Muscle layer of duodenum (tissue), 2 donors: ENCODE measurements around the gene PHF13.
"Not testable (repeated sequence)": the region's sequence is repeated elsewhere in the genome, so short reads cannot be mapped to it uniquely, and the experiment has no call there.

Experiments used
- H3K27ac ChIP-seq: one replicate; pipeline ENCODE4 v1.7.0; 2013; ENCODE audit warnings: mild to moderate bottlenecking, low read length
- H3K27me3 ChIP-seq: one replicate; pipeline ENCODE4 v1.7.0; 2013; ENCODE audit warnings: low read depth, mild to moderate bottlenecking, control low read depth, low read length
- H3K36me3 ChIP-seq, 2 donors: one replicate each; pipeline ENCODE4 v1.7.0; 2013; ENCODE audit warnings: low read length in 2 of 2, control low read depth in 1 of 2, mild to moderate bottlenecking in 1 of 2; ENCODE audit not compliant: insufficient read depth in 2 of 2, control insufficient read depth in 1 of 2
- H3K4me1 ChIP-seq, 2 donors: one replicate each; pipeline ENCODE4 v1.7.0; 2013; ENCODE audit warnings: low read length in 2 of 2, mild to moderate bottlenecking in 2 of 2, control low read depth in 1 of 2, moderate library complexity in 1 of 2; ENCODE audit not compliant: insufficient read depth in 2 of 2, control insufficient read depth in 1 of 2
- H3K4me3 ChIP-seq, 2 donors: one replicate each; pipeline ENCODE4 v1.7.0; 2013; ENCODE audit warnings: low read length in 2 of 2, low read depth in 1 of 2, mild to moderate bottlenecking in 1 of 2
- H3K9me3 ChIP-seq, 2 donors: one replicate each; pipeline ENCODE4 v1.7.0; 2013; ENCODE audit warnings: low read length in 2 of 2, control low read depth in 1 of 2, mild to moderate bottlenecking in 1 of 2; ENCODE audit not compliant: control insufficient read depth in 1 of 2
- donor health status: healthy.

PHF13 gene

DNA sequence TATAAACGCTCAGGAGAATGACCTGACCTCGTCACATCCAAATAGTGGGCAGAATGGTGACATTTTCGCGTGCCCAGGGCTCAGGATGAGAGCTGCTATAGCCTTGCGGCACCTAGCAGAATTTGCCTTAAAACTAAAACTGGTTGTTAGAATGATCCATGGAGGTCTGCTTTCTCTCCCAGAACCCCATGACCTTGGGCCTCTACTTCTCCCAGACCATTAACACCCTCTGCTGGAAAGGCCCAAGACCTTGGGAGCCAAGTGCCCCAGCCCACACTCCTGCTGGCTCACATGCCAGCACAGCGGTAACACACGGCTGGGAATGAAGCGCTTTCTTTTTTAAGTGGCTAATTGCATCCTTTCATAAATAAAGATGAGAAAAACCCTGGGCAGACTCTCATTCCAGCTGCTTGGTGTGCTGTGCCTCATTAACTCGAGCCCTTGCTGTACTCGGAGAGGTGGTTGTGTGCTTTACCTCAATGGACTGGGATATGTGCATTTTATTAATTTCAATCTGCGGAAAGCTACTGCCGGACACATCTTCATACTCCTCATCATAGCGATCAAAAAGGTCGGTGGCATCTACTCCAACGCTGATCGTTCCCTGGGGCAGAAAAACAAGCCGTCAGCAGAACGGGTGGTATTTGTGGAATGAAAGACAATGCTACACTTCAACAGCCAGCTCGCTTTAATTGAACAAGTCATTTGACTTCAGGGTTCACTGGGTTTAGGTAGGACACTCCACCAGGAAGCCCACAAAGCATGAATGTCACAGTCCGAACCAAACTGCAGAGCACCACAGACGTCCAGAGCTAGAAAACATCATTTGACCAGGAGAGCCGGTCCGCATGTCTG lies 40.1 kb downstream of the PHF13 start:
- Histone ChIP-seq H3K4me3 (no peak overlapping the region), H3K9me3 (no peaks in the 10 kb centered on the region), H3K27ac (no peak overlapping the region), H3K36me3 (peaks cover 35 to 39% of the 10 kb centered on the region in 2 donors), H3K4me1 (no peaks in the 10 kb centered on the region), H3K27me3 (no peaks in the 10 kb centered on the region)

DNA sequence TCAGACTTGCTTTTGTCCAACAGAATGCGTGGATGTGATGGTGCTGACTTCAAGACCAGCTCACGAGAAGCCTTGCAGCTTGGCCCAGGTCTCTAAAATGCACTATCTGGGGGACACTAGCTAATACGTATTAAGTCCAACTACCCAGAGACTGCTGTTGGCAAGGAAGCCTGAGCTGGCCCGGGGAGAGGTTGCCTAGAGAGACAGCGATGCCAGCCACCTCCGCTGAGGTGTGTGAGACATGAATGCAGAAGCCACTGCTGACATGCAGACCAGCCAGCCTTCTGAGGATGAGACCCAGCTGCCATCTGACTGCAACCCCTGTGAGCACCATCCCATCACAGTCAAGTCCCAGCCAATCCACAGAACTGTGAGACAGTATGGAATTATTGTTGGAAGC lies 43.6 kb downstream of the PHF13 start:
- Histone ChIP-seq H3K4me1 (no peaks in the 10 kb centered on the region), H3K27me3 (no peaks in the 10 kb centered on the region), H3K36me3 (peaks cover 16 to 27% of the 10 kb centered on the region in 2 donors), H3K27ac (no peak overlapping the region), H3K9me3 (no peaks in the 10 kb centered on the region), H3K4me3 (no peak overlapping the region)

- Histone ChIP-seq H3K36me3 (peaks cover 4 to 16% of the 10 kb centered on the region in 2 donors), H3K27ac (no peak overlapping the region), H3K9me3 (no peaks in the 10 kb centered on the region), H3K4me1 (no peaks in the 10 kb centered on the region), H3K4me3 (no peak overlapping the region), H3K27me3 (no peaks in the 10 kb centered on the region)
Observed at GRCh38 chr1:6658359-6659060, 45.0 kb downstream of the PHF13 start.

DNA sequence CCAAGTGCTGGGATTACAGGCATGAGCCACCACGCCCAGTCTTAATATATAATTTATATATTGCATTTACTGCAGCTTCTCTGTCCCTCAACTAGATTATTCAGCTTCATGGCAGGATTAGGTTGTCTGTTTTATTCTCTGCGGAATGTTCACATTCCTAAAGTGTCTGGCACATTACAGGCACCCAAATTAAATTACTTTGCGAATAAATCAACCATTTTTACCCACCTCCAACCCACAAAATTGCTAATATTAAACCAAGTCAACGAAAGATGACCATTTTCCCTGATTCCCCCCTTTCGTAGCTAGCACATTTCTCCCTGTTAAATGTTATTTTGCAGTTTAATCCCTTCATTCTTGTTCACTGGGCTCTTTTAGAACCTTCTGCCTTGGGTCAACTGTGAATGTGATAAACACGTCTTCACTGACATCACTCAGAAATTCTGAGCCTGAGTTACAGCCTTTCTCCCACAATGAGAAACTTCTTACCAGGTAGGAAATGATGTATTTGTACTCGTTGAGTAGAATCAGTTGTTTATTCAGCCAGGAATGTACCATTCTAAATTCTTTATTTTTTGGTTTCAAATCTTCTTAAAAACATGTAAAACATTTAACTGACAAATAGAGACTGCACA lies 47.0 kb downstream of the PHF13 start:
- H3K36me3 ChIP-seq, result peaks cover 8 to 18% of the 10 kb centered on the region in 2 donors
- H3K4me3 ChIP-seq, result no peak overlapping the region
- no peaks in the 10 kb centered on the region for H3K27me3 ChIP-seq
- no peaks in the 10 kb centered on the region for H3K9me3 ChIP-seq
- H3K27ac ChIP-seq, result no peak overlapping the region
- no peaks in the 10 kb centered on the region for H3K4me1 ChIP-seq

DNA sequence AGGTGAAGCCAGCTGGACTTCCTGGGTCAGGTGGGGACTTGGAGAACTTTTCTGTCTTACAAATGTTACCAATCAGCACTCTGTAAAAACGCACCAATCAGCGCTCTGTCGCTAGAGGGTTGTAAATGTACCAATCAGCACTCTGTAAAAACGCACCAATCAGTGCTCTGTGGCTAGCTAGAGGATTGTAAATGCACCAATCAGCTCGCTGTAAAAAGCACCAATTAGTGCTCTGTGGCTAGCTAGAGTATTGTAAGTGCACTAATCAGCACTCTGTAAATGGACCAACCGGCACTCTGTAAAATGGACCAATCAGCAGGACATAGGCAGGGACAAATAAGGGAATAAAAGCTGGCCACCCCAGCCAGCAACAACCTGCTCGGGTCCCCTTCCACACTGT lies 48.9 kb downstream of the PHF13 start:
- H3K27me3 ChIP-seq, H3K4me1 ChIP-seq, H3K27ac ChIP-seq, H3K9me3 ChIP-seq, H3K4me3 ChIP-seq: not testable (repeated sequence)
- peaks cover 25 to 36% of the 10 kb centered on the region in 2 donors for H3K36me3 ChIP-seq

GRCh38 chr1:6666696-6667095 lies 53.2 kb downstream of the PHF13 start:
- Histone ChIP-seq H3K27me3 (no peaks in the 10 kb centered on the region), H3K9me3 (no peaks in the 10 kb centered on the region), H3K4me3 (no peak overlapping the region), H3K36me3 (peaks cover 22 to 38% of the 10 kb centered on the region in 2 donors), H3K27ac (no peak overlapping the region), H3K4me1 (no peaks in the 10 kb centered on the region)

GRCh38 chr1:6667139-6667538 lies 53.6 kb downstream of the PHF13 start:
- peaks cover 22 to 38% of the 10 kb centered on the region in 2 donors for H3K36me3 ChIP-seq
- no peaks in the 10 kb centered on the region for H3K9me3 ChIP-seq
- H3K4me1 ChIP-seq, result peaks cover 0 to 2% of the 10 kb centered on the region in 2 donors
- H3K27ac ChIP-seq, result no peak overlapping the region
- no peaks in the 10 kb centered on the region for H3K27me3 ChIP-seq
- no peak overlapping the region for H3K4me3 ChIP-seq

DNA sequence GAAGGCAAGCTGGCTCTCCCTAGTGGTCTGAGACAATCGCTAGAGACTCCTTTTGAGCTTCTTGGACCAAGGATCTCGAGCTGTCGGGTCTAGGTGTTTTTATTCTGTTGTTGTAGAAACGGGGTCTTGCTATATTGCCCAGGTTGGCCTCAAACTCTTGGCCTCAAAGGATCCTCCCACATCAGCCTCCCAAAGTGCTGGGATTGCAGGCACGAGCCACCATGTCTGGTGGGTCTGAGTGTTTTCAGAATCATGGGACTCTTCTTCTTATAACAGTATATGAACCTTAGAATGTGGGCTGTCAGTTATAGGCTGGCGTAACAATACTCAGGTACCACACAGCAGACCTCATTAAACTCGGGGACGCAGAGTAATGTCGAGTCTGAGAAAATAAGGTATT lies 55.0 kb downstream of the PHF13 start:
- Histone ChIP-seq H3K36me3 (peaks cover 22 to 36% of the 10 kb centered on the region in 2 donors), H3K27ac (no peak overlapping the region)

GRCh38 chr1:6672558-6672957 lies 59.0 kb downstream of the PHF13 start:
- no peaks in the 10 kb centered on the region for H3K27me3 ChIP-seq
- H3K4me1 ChIP-seq, result peaks cover 0 to 16% of the 10 kb centered on the region in 2 donors
- no peaks in the 10 kb centered on the region for H3K9me3 ChIP-seq
- no peak overlapping the region for H3K27ac ChIP-seq
- H3K36me3 ChIP-seq, result peaks cover 11 to 23% of the 10 kb centered on the region in 2 donors
- no peak overlapping the region for H3K4me3 ChIP-seq

More for the DNA sequence above, 55.0 kb downstream of the PHF13 start:
- H3K4me3 ChIP-seq, result no peak overlapping the region
- H3K9me3 ChIP-seq, result no peaks in the 10 kb centered on the region
- no peaks in the 10 kb centered on the region for H3K27me3 ChIP-seq
- H3K4me1 ChIP-seq, result peaks cover 0 to 14% of the 10 kb centered on the region in 2 donors
